HepG2 (cell line): ENCODE results near the gene HS2ST1. TPM values are rescaled to one million over a fixed set of nuclear protein-coding genes. Genes with fewer than 3 reads are reported as not detected.

Source experiments
- ATAC-seq: fragments of 200-7000 bp; cut with Tn5 transposase; 3 replicates; pipeline ENCODE4 v1.9.1; 2020; ENCODE audit warnings: mild to moderate bottlenecking, moderate library complexity
- BruUV-seq: library from RNA; stranded (reverse); fragments of 400-500 nt; replicated peaks from 2 replicates; lab custom pipeline; 2021; lab: Mats Ljungman, UMichigan
- CTCF ChIA-PET: fragments of 300-600 bp; formaldehyde crosslinking; extraction: SDS; loops from one replicate; lab custom pipeline; 2021; ENCODE audit warnings: low total read pairs, inconsistent platforms, low intra/inter-chr PET ratio; lab: Yijun Ruan, JAX
- POLR2A ChIA-PET: fragments of 350-600 bp; sonication (Branson Sonifier 250); formaldehyde crosslinking; loops from one replicate; lab custom pipeline; 2020; ENCODE audit warnings: antibody characterized with exemption, inconsistent platforms; lab: Yijun Ruan, JAX
- DNase-seq: peaks from one replicate; pipeline ENCODE4 v3.0.0-alpha.2; 2015; ENCODE audit warnings: low spot score
- FAIRE-seq: peaks from 3 replicates; lab custom pipeline; 2011; peaks lifted over from hg19 to GRCh38; lab: Jason Lieb, UNC
- H2AFZ ChIP-seq: one replicate; pipeline ENCODE4 v1.6.1; 2011; ENCODE audit warnings: low read length, inconsistent platforms
- H3K27ac ChIP-seq: fragments of 300-600 bp; 3 replicates; pipeline ENCODE4 v1.8.0; 2011; ENCODE audit warnings: mixed run types, mild to moderate bottlenecking, mixed read lengths, low read length, inconsistent platforms; ENCODE audit not compliant: insufficient read depth; ENCODE audit errors: extremely low read length
- H3K27me3 ChIP-seq, 2 experiments: fragments of 200-600 bp in 1 of 2; 2 replicates in 1 of 2; 3 replicates in 1 of 2; pipeline versions ENCODE4 v1.6.0 to v1.8.0; 2011; ENCODE audit warnings: low read length in 2 of 2, mild to moderate bottlenecking in 2 of 2, moderate library complexity in 2 of 2, inconsistent platforms in 1 of 2; ENCODE audit not compliant: insufficient read depth in 2 of 2, control insufficient read depth in 1 of 2
- H3K36me3 ChIP-seq, 2 experiments: fragments of 200-600 bp in 1 of 2; replicated peaks in 1 of 2; 2 replicates in 1 of 2; 3 replicates in 1 of 2; pipeline versions ENCODE4 v1.5.1 to v1.8.0; 2011; ENCODE audit warnings: low read length in 2 of 2, inconsistent platforms in 1 of 2; ENCODE audit not compliant: insufficient read depth in 2 of 2, control insufficient read depth in 1 of 2
- H3K4me1 ChIP-seq: 2 replicates; pipeline ENCODE4 v1.5.1; 2012; ENCODE audit warnings: low read length, inconsistent platforms; ENCODE audit not compliant: insufficient read depth
- H3K4me2 ChIP-seq: 2 replicates; pipeline ENCODE4 v1.6.0; 2011; ENCODE audit warnings: low read depth, low read length, inconsistent platforms
- H3K4me3 ChIP-seq, 3 experiments: fragments of 200-600 bp in 1 of 3; sonication (generic), shearing (Covaris generic) in 1 of 3; replicated peaks in 1 of 3; 2 replicates each; pipeline ENCODE4 v1.5.1; 2011 to 2016; ENCODE audit warnings: low read length in 3 of 3, inconsistent platforms in 2 of 3, low read depth in 2 of 3, mild to moderate bottlenecking in 2 of 3, control low read depth in 1 of 3, mixed read lengths in 1 of 3; ENCODE audit not compliant: insufficient read depth in 1 of 3
- H3K79me2 ChIP-seq: one replicate; pipeline ENCODE4 v1.6.1; 2011; ENCODE audit warnings: low read length, inconsistent platforms; ENCODE audit not compliant: insufficient read depth
- H3K9ac ChIP-seq: 2 replicates; pipeline ENCODE4 v1.6.0; 2011; ENCODE audit warnings: mild to moderate bottlenecking, low read depth, low read length, inconsistent platforms; ENCODE audit not compliant: insufficient read depth
- H3K9me3 ChIP-seq: 2 replicates; pipeline ENCODE4 v1.5.1; 2012; ENCODE audit warnings: mild to moderate bottlenecking, low read length
- H4K20me1 ChIP-seq: 2 replicates; pipeline ENCODE4 v1.6.0; 2011; ENCODE audit warnings: inconsistent platforms, mild to moderate bottlenecking, low read length, moderate library complexity; ENCODE audit not compliant: insufficient read depth
- HOXD1 ChIP-seq: sonication (generic); formaldehyde crosslinking; IDR thresholded peaks from 2 replicates; pipeline ENCODE4 v1.5.0; 2020; ENCODE audit warnings: missing genetic modification reagents
- SMAD9 ChIP-seq: sonication (generic); formaldehyde crosslinking; IDR thresholded peaks from 2 replicates; pipeline ENCODE4 v1.5.1; 2020; ENCODE audit warnings: mild to moderate bottlenecking, missing genetic modification reagents
- SP2 ChIP-seq: sonication (generic); formaldehyde crosslinking; IDR thresholded peaks from 2 replicates; pipeline ENCODE4 v1.5.1; 2020; ENCODE audit warnings: mild to moderate bottlenecking, missing genetic modification reagents
- THAP11 ChIP-seq: IDR thresholded peaks from 2 replicates; pipeline ENCODE4 v1.6.1; 2016; ENCODE audit warnings: missing biosample characterization, missing genetic modification reagents
- ZNF354B ChIP-seq: sonication (generic); formaldehyde crosslinking; IDR thresholded peaks from 2 replicates; pipeline ENCODE4 v1.8.0; 2022; ENCODE audit warnings: mild to moderate bottlenecking, missing genetic modification reagents
- WGBS: methylation state at CpG from one replicate; pipeline ENCODE4 v1.1.6; 2017; ENCODE audit warnings: low lambda C conversion rate; 5-methylcytosine and 5-hydroxymethylcytosine counted together
- in situ Hi-C: cut with HindIII; loops from 2 replicates; pipeline ENCODE4 v1.10.0; 2017; ENCODE audit warnings: low pct_unique_long_range_greater_than_20kb; ENCODE audit not compliant: extremely low pct_ligation_motif_present
- intact Hi-C: fragments of 100-400 bp; cut with micrococcal nuclease; formaldehyde crosslinking; loops from one replicate; pipeline ENCODE4 v1.10.0; 2022; ENCODE audit not compliant: unreplicated experiment
- polyA plus RNA-seq, 8 experiments: library from polyadenylated mRNA; depleted of rRNA in 3 of 8; stranded (reverse) in 7 of 8; unstranded in 1 of 8; fragments of >200 nt; fragmentation: Illumina TruSeq in 4 of 8; extraction: Trizol in 4 of 8; gene quantifications; 2 replicates each; pipeline versions ENCODE4 v1.2.1 to v1.2.3, GENCODE V29; 2011 to 2016; ENCODE audit warnings: low read depth in 4 of 8, missing spikeins in 1 of 8, mixed read lengths in 1 of 8; ENCODE audit not compliant: insufficient read depth in 1 of 8
- total RNA-seq, 5 experiments: library from RNA; depleted of rRNA; stranded (reverse); fragments of >200 nt; fragmentation: Illumina TruSeq; extraction: Trizol; gene quantifications; 2 replicates each; pipeline ENCODE4 v1.2.3, GENCODE V29; 2016; ENCODE audit warnings: low read depth in 1 of 5
- TF ChIP-seq, protein P1 (sequence below): IDR thresholded peaks from 2 replicates; pipeline ENCODE4 v1.6.1; 2016; ENCODE audit warnings: mild to moderate bottlenecking

The HS2ST1 gene
- total and polyA plus RNA-seq, 2 of the 13 experiments (the other 11 are each of a cell fraction or from before 2014, with no cell fraction given): 22.1 to 58.7 TPM

GRCh38 chr1:87137342-87137739, 222.9 kb downstream of the HS2ST1 start:
- in situ Hi-C loops (no loop called here), intact Hi-C loops (no loop called here)
- no peak overlapping the region for H3K27ac ChIP-seq
- no peak for FAIRE-seq
- POLR2A ChIA-PET: no interaction called here
- ATAC-seq: no peak
- H3K79me2 ChIP-seq: no peaks in the 10 kb centered on the region
- CTCF ChIA-PET: no interaction called here
- no peaks in the 10 kb centered on the region for H4K20me1 ChIP-seq
- H2AFZ ChIP-seq: no peak overlapping the region
- BruUV-seq: no TSS peak
- H3K9ac ChIP-seq: no peak overlapping the region
- H3K36me3 ChIP-seq: no peaks in the 10 kb centered on the region
- H3K4me2 ChIP-seq: no peak overlapping the region
- no peaks in the 10 kb centered on the region for H3K4me1 ChIP-seq
- DNase-seq: no peak
- no peak for TF ChIP-seq THAP11
- TF ChIP-seq ZNF354B: no peak
- no peak for TF ChIP-seq SP2 (CRISPR knock-in tag)
- no peak for TF ChIP-seq HOXD1 (CRISPR knock-in tag)
- TF ChIP-seq, protein P1, sequence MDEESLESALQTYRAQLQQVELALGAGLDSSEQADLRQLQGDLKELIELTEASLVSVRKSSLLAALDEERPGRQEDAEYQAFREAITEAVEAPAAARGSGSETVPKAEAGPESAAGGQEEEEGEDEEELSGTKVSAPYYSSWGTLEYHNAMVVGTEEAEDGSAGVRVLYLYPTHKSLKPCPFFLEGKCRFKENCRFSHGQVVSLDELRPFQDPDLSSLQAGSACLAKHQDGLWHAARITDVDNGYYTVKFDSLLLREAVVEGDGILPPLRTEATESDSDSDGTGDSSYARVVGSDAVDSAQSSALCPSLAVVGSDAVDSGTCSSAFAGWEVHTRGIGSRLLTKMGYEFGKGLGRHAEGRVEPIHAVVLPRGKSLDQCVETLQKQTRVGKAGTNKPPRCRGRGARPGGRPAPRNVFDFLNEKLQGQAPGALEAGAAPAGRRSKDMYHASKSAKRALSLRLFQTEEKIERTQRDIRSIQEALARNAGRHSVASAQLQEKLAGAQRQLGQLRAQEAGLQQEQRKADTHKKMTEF (CRISPR knock-in tag): no peak
- H3K27me3 ChIP-seq: peaks cover 2 to 16% of the 10 kb centered on the region in 2 experiments; a peak in 3 of 5 replicates
- H3K9me3 ChIP-seq: no peaks in the 10 kb centered on the region
- no peak overlapping the region for H3K4me3 ChIP-seq
- WGBS: 100% methylated on average over 1 of the region's 2 CpGs

DNA sequence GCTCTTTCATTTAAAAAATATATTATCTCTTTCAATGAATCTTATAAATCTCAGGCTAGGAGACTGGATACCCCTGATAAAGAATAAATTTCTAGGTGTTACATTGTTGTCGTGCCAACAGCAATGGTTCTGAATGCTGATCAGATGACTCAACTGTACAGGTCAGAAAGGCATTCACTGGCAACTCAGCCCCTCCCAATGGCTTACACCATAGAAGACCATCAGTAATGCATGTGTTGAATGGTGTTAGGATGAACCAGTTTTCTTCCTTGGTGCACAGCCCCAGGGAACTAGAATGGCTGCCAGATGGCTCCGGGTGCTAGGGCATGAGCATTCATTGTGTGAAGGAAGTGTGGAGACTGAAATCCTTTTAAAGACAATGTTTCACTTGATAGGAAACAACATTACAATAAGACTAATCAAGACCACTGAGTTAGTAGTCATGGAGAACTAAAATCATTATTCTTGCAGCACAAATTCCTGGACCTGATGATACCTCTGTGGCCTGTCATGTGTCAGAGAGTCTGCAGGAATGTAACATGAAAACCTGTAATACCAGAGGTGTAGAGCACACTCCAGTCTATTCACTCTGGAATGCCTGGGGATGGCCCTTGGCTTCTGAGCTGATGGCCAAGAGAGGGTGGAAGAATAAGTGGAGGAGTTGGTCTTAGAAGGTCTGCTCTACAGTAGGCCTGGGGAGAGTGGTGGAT, 226.6 kb downstream of the HS2ST1 start:
- BruUV-seq: no TSS peak
- DNase-seq: no peak
- H2AFZ ChIP-seq: no peak overlapping the region
- no peak for ATAC-seq
- no peak overlapping the region for H3K27ac ChIP-seq
- 34% methylated on average over 2 of the region's 2 CpGs for WGBS
- H3K9me3 ChIP-seq: no peaks in the 10 kb centered on the region
- in situ Hi-C loops (no loop called here), intact Hi-C loops (no loop called here)
- CTCF ChIA-PET: no interaction called here
- H3K4me1 ChIP-seq: no peaks in the 10 kb centered on the region
- no peaks in the 10 kb centered on the region for H3K27me3 ChIP-seq
- no peaks in the 10 kb centered on the region for H3K79me2 ChIP-seq
- H4K20me1 ChIP-seq: no peaks in the 10 kb centered on the region
- H3K4me2 ChIP-seq: no peak overlapping the region
- TF ChIP-seq SMAD9 (CRISPR knock-in tag): no peak
- TF ChIP-seq, all 625 proteins: peak for 0
- H3K4me3 ChIP-seq: no peak overlapping the region
- no peaks in the 10 kb centered on the region for H3K36me3 ChIP-seq
- FAIRE-seq: no peak
- H3K9ac ChIP-seq: no peak overlapping the region
- POLR2A ChIA-PET: no interaction called here
